Brain pericyte (primary cell): Measurements from ENCODE around the gene EIF5A2.
"Not testable (repeated sequence)": the region's sequence is repeated elsewhere in the genome, so short reads cannot be mapped to it uniquely, and the experiment has no call there.

Experiments used
- DNase-seq: peaks from one replicate; pipeline ENCODE4 v3.0.0-alpha.2; 2012; ENCODE audit warnings: low read depth, low spot score

The EIF5A2 gene

GRCh38 chr3:170897199-170897598, 11.2 kb downstream of the EIF5A2 start:
- DNase-seq = not testable (repeated sequence)

- DNase-seq = no peak
These were observed 11.7 kb downstream of the EIF5A2 start for GRCh38 chr3:170896781-170897180.

GRCh38 chr3:170896333-170896732, 12.1 kb downstream of the EIF5A2 start:
- not testable (repeated sequence) for DNase-seq

- DNase-seq = no peak
These were observed 14.5 kb downstream of the EIF5A2 start for GRCh38 chr3:170893895-170894294.

- no peak for DNase-seq
These were observed 18.8 kb downstream of the EIF5A2 start for GRCh38 chr3:170889630-170890029.

GRCh38 chr3:170889132-170889531, 19.3 kb downstream of the EIF5A2 start:
- no peak for DNase-seq

- DNase-seq = not testable (repeated sequence)
These were observed 24.1 kb downstream of the EIF5A2 start for GRCh38 chr3:170884109-170884930.

GRCh38 chr3:170878688-170879087, 29.7 kb downstream of the EIF5A2 start:
- not testable (repeated sequence) for DNase-seq

- not testable (repeated sequence) for DNase-seq
These were observed 31.1 kb downstream of the EIF5A2 start for GRCh38 chr3:170877311-170877710.

GRCh38 chr3:170876537-170876936, 31.9 kb downstream of the EIF5A2 start:
- no peak for DNase-seq

- DNase-seq = peak; percentile 85
These were observed 38.5 kb downstream of the EIF5A2 start, which contains the start of gene RPL22L1 for GRCh38 chr3:170869645-170870593. TSS of gene RPL22L1 (minus strand) at chr3:170870195. CDS start at chr3:170870167, 28 bp downstream.

GRCh38 chr3:170869239-170869590, 39.2 kb downstream of the EIF5A2 start:
- no peak for DNase-seq

- no peak for DNase-seq
These were observed 39.7 kb downstream of the EIF5A2 start for GRCh38 chr3:170868577-170869238.

- DNase-seq = no peak
These were observed 41.1 kb downstream of the EIF5A2 start for GRCh38 chr3:170867143-170867937.

- no peak for DNase-seq
These were observed 41.9 kb downstream of the EIF5A2 start for GRCh38 chr3:170866499-170866898.

- no peak for DNase-seq
These were observed 43.0 kb downstream of the EIF5A2 start for GRCh38 chr3:170865209-170866094.

- no peak for DNase-seq
These were observed 43.8 kb downstream of the EIF5A2 start for GRCh38 chr3:170864525-170865208.

- DNase-seq = no peak
These were observed 44.6 kb downstream of the EIF5A2 start for GRCh38 chr3:170863816-170864215.

GRCh38 chr3:170862618-170863374, 45.6 kb downstream of the EIF5A2 start:
- no peak for DNase-seq
